Ishikawa (cell line): Measurements from ENCODE around the gene IL1RL1.
A peak's percentile ranks its signal among the peaks of the same experiment; 100 is the strongest.

Experiments
- CEBPB ChIP-seq: IDR thresholded peaks from 2 replicates; pipeline ENCODE4 v1.6.1; 2012
- CREB1 ChIP-seq: IDR thresholded peaks from 2 replicates; pipeline ENCODE4 v1.6.1; 2012; ENCODE audit warnings: low read depth
- EGR1 ChIP-seq: IDR thresholded peaks from 2 replicates; pipeline ENCODE4 v1.6.1; 2012
- EP300 ChIP-seq: IDR thresholded peaks from 2 replicates; pipeline ENCODE4 v1.6.1; 2012; ENCODE audit warnings: borderline replicate concordance
- FOXM1 ChIP-seq: IDR thresholded peaks from 2 replicates; pipeline ENCODE4 v1.6.1; 2012; ENCODE audit warnings: low read depth, borderline replicate concordance
- NFIC ChIP-seq: IDR thresholded peaks from 2 replicates; pipeline ENCODE4 v1.6.1; 2012
- RAD21 ChIP-seq: IDR thresholded peaks from 2 replicates; pipeline ENCODE4 v1.6.1; 2012; ENCODE audit warnings: low read depth
- REST ChIP-seq: IDR thresholded peaks from 2 replicates; pipeline ENCODE4 v1.6.1; 2012; ENCODE audit warnings: low read depth, mild to moderate bottlenecking
- TAF1 ChIP-seq: IDR thresholded peaks from 2 replicates; pipeline ENCODE4 v1.6.1; 2012; ENCODE audit warnings: low read depth, mild to moderate bottlenecking
- TCF12 ChIP-seq: IDR thresholded peaks from 2 replicates; pipeline ENCODE4 v1.6.1; 2012; ENCODE audit warnings: low read depth
- TEAD4 ChIP-seq: IDR thresholded peaks from 2 replicates; pipeline ENCODE4 v1.6.1; 2012
- USF1 ChIP-seq: IDR thresholded peaks from 2 replicates; pipeline ENCODE4 v1.6.1; 2012
- YY1 ChIP-seq: IDR thresholded peaks from 2 replicates; pipeline ENCODE4 v1.6.1; 2012; ENCODE audit warnings: low read depth
- ZBTB7A ChIP-seq: IDR thresholded peaks from 2 replicates; pipeline ENCODE4 v1.6.1; 2012; ENCODE audit warnings: low read depth
- TF ChIP-seq, protein P1 (sequence below): IDR thresholded peaks from 2 replicates; pipeline ENCODE4 v1.6.1; 2012

The IL1RL1 gene

DNA sequence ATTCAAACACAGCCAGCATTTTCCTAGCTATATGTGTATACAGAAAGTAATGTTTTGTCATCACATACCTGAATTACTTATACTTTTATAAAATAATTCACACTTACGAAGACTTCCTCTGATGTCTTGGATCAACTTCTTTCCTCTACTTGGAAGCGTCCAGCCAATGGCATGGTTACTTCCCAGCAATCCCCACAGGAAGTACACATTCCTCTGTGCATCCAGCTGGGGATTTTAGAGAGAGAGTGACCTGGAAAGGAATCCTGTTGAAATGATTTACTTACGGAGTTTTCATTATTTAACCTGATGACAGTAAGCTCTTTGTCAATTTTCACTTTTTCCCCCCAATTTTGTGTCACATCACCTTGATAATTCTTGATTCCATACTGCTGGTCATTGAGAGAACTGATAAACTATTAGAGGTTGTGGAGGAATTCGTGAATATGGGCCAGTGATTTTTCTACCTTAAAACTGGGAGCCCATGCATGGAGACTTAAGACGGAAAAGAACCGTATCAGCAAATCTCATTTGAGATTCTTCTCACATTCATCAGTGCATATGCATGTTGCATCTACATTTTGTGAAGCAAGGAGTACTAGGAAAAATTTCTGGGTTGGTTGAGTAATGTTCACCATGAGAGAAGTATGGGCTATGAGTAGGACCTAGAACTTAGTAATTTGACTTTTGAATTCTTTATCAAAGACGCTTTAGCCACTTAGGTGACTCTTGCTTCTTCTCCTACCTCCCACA, 35.2 kb downstream of the IL1RL1 start:
- TF ChIP-seq EP300 (no peak), FOXM1 (no peak), CEBPB (no peak), NFIC (no peak), TCF12 (no peak), ZBTB7A (no peak), USF1 (no peak), REST (no peak), TAF1 (no peak), CREB1 (no peak), RAD21 (no peak), EGR1 (no peak), TEAD4 (no peak)
- TF ChIP-seq, protein P1, sequence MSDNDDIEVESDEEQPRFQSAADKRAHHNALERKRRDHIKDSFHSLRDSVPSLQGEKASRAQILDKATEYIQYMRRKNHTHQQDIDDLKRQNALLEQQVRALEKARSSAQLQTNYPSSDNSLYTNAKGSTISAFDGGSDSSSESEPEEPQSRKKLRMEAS: no peak

- TF ChIP-seq EGR1: no peak
- no peak for TF ChIP-seq NFIC
- TF ChIP-seq CREB1: no peak
- TF ChIP-seq YY1: no peak
Measured at GRCh38 chr2:102350137-102350793, 38.9 kb downstream of the IL1RL1 start.

DNA sequence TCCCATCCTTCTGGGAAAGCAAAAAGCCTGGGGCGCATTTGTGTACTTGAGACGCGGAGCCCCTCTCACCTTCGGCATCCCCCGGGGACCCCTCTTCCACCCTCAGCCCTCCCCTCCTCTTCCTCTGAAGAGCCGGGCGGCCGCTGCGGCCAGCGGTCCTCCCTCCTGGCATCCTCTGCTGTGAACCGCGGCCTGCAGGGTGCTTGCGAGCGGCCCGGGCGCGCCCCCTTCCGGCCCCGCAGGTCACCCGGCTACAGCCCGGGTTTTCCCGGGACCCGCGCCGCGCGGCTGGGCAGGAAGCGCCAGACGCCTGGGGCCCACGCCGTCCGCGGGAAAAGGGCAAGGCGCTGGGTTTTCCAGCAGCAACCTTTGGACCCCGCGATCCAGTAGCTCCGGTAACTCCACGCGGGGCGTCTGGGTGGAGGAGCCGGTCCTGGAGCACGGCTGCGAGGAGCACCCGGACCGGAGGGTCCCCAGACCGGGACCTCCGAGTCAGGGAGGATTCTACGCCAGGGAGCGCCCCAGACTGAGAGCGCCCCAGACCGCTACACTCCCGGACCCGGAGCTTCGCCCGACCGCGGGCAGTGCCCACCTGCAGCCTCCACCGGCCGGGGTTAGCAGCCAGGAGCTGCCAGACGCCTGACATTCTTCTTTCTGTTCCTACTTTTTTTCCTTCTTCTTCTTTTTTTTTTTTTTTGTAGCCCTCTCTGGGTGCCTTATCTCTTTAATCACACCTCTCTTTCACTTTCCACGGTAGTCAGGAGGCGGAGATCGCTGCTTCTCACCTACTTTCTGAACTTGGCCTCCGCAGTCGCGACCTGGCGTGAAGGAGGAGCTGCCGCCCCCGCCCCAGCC, 44.4 kb downstream of the IL1RL1 start, which contains the start of gene IL18R1:
Gene IL18R1 (plus strand): TSS at position 271 of the 855 bp plus-strand sequence. CDS start 6,865 bp downstream, outside the sequence.
- TF ChIP-seq, protein P1: 0 out of 2 replicates have a peak, but pooled peaks have one; percentile 36
- TF ChIP-seq YY1 (no peak), FOXM1 (no peak), TAF1 (peak; percentile 33; the same call in 1 of the 2 replicates), TEAD4 (no peak), EP300 (no peak), RAD21 (peak; percentile 70; the same call in 1 of the 2 replicates), CREB1 (no peak), ZBTB7A (peak; percentile 53; the same call in 1 of the 2 replicates)

DNA sequence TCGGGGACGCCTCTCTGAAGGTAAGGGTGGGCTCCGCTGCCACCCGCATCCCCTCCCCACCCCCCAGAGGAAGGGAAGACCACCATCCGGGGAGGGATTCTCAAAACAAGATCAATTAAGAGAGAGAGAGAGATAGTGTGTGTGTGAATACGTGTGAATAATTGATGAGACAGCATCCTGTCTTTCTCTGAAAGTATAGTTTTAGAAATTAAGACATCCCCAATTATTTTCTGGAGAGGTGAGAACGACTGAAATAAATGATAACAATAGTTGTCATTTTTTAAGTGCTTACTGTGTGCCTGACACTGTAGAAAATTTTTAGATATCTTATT, 45.0 kb downstream of the IL1RL1 start:
- TF ChIP-seq ZBTB7A (no peak), EGR1 (no peak), REST (no peak), TAF1 (no peak), FOXM1 (no peak), USF1 (no peak), YY1 (no peak), TEAD4 (no peak), NFIC (no peak), TCF12 (no peak), CEBPB (no peak), CREB1 (no peak), RAD21 (no peak), EP300 (no peak)
- TF ChIP-seq, protein P1: no peak
